HEK293T (cell line): ENCODE data around the gene CISD2.
"Not testable (repeated sequence)": the region's sequence is repeated elsewhere in the genome, so short reads cannot be mapped to it uniquely, and the experiment has no call there.

Experiments used
- FOXK2 ChIP-seq: fragments of 450-650 bp; IDR thresholded peaks from 2 replicates; pipeline ENCODE4 v1.6.1; 2016; ENCODE audit warnings: mild to moderate bottlenecking
- FOXM1 ChIP-seq: fragments of 450-650 bp; IDR thresholded peaks from 2 replicates; pipeline ENCODE4 v1.6.1; 2017; ENCODE audit warnings: mild to moderate bottlenecking, borderline replicate concordance

DNA sequence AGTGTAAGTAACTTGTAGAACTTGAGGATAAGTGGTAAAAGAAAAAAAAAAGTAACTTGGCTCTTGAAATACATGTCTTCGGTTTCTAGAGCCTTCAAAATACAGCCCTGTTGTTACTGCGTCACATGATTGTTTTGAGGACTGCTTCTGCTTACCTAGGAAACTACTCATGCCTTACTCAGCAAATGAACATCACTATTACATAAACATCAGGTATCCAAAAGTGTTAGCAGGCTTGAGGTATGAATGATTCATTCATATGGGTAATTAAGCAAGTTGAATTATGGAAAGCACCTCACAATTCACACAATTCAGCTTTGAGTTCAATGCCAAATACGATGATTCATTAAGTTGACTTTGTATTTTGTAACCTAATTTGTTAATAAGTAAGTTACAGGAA, 21.1 kb downstream of the CISD2 start:
- TF ChIP-seq FOXK2, FOXM1: not testable (repeated sequence)
